Adrenal gland (tissue), 5 donors: ENCODE data around the gene CPVL.

Experiments used
- POLR2A ChIP-seq, 2 donors: fragments of 450-650 bp; IDR thresholded peaks; one replicate each; pipeline ENCODE4 v1.6.1; 2017; ENCODE audit warnings: antibody characterized with exemption in 2 of 2, mild to moderate bottlenecking in 2 of 2, moderate library complexity in 1 of 2
- TF ChIP-seq, protein P1 (sequence below), 6 experiments: fragments of 450-650 bp in 4 of 6; fragments of 200-600 bp in 2 of 6; sonication (generic) in 1 of 6; IDR thresholded peaks; 1 replicate in 5 of 6; 2 replicates in 1 of 6; pipeline versions ENCODE4 v1.5.1 to v1.8.0; 2016 to 2021; ENCODE audit warnings: antibody characterized with exemption in 6 of 6, mild to moderate bottlenecking in 2 of 6, moderate library complexity in 1 of 6
- donor health status: DM: no; HTN: no; CAD: no.

DNA sequence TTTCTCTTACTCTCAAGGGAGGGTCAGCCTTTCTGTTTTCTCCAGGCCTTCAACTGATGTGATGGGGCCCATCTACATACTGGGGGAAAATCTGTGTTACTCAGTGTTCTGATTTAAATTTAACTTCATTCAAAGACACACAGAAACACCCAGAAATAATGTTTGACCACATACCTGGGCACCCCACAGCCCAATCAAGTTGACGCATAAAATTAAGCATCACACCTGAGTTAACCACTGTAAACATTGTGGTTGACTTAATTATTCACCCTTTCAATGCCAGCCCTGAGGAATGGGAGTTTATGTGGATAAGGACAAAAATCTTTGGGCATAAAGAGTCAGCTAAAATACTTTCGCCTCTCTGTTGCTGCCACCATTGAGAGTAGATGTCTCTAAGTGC, 38.3 kb upstream of the CPVL start:
- TF ChIP-seq, protein P1, sequence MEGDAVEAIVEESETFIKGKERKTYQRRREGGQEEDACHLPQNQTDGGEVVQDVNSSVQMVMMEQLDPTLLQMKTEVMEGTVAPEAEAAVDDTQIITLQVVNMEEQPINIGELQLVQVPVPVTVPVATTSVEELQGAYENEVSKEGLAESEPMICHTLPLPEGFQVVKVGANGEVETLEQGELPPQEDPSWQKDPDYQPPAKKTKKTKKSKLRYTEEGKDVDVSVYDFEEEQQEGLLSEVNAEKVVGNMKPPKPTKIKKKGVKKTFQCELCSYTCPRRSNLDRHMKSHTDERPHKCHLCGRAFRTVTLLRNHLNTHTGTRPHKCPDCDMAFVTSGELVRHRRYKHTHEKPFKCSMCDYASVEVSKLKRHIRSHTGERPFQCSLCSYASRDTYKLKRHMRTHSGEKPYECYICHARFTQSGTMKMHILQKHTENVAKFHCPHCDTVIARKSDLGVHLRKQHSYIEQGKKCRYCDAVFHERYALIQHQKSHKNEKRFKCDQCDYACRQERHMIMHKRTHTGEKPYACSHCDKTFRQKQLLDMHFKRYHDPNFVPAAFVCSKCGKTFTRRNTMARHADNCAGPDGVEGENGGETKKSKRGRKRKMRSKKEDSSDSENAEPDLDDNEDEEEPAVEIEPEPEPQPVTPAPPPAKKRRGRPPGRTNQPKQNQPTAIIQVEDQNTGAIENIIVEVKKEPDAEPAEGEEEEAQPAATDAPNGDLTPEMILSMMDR (IDR thresholded peaks at IDR 0.05): no peak
- no peak for TF ChIP-seq POLR2A (IDR thresholded peaks at IDR 0.05)
